Activated naive CD4-positive, alpha-beta T cell treated with anti-CD3 and anti-CD28 coated beads, Interleukin-2, amount 50 U/mL, for 24 hours (primary cell): ENCODE results near the gene SERPINB8.
"Not testable (repeated sequence)": the region's sequence is repeated elsewhere in the genome, so short reads cannot be mapped to it uniquely, and the experiment has no call there.

Experiments used
- H3K27ac Mint-ChIP-seq: one replicate; pipeline ENCODE4 v1.8.0; 2021; ENCODE audit warnings: mild to moderate bottlenecking, mixed read lengths
- H3K27me3 Mint-ChIP-seq: one replicate; pipeline ENCODE4 v1.8.0; 2021; ENCODE audit warnings: mixed read lengths
- H3K36me3 Mint-ChIP-seq: one replicate; pipeline ENCODE4 v1.8.0; 2021; ENCODE audit warnings: mixed read lengths
- H3K4me1 Mint-ChIP-seq: one replicate; pipeline ENCODE4 v1.8.0; 2021; ENCODE audit warnings: mixed read lengths
- H3K4me3 Mint-ChIP-seq: one replicate; pipeline ENCODE4 v1.8.0; 2021; ENCODE audit warnings: mild to moderate bottlenecking, mixed read lengths
- H3K9me3 Mint-ChIP-seq: one replicate; pipeline ENCODE4 v1.8.0; 2021; ENCODE audit warnings: mixed read lengths

Gene SERPINB8, protein sequence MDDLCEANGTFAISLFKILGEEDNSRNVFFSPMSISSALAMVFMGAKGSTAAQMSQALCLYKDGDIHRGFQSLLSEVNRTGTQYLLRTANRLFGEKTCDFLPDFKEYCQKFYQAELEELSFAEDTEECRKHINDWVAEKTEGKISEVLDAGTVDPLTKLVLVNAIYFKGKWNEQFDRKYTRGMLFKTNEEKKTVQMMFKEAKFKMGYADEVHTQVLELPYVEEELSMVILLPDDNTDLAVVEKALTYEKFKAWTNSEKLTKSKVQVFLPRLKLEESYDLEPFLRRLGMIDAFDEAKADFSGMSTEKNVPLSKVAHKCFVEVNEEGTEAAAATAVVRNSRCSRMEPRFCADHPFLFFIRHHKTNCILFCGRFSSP

DNA sequence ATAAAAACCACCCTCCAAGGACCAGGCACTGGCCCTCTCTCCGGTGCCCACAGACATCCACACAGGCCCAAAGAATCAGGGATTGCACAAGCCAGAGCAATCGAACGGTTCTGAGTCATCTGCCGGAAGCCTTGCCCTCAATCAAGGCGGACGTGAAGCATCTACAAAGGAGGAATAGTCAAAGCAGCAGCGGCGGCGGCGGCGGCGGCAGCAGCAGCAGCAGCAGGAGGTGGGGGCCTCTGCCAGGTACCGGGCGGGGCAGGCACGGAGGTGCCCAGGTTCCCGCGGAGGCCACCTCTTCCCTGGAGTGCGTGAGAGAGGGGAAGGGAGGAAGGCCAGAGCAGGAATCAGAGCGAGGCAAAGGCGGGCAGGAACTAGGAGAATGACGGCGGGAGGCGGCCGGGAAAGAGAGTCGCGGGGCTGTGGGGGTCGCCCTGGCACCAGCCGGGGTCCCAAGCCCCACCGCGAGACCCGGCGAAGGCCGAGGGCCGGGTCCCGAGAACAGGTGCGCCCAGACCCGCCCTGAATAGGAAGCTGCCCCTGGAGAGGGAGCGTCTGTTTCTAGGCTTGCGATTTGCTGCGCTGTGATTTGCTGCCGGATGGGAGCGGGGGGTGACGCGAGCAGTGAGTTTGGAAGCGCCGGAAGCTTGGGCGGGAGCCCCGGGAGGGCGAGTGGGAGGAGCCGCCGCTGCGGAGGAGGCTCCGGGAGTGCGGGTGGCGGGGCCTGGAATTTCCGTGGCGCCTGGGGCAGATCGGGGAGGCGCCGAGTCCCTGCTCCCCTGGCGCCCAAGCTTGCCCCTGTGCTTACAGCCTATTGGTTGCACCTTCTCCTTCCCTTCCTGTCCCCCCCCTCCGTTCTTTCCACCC lies at the start of gene SERPINB8:
SERPINB8 (plus strand) TSS at position 140 of the 867 bp plus-strand sequence. CDS start 8,228 bp downstream, outside the sequence.
- Mint-ChIP-seq H3K9me3 (no peaks in the 10 kb centered on the region), H3K36me3 (no peaks in the 10 kb centered on the region), H3K27me3 (no peaks in the 10 kb centered on the region), H3K4me3 (peak within 1 kb of the TSS; percentile 98), H3K27ac (peak within 1 kb of the TSS; percentile 97), H3K4me1 (peaks cover 36% of the 10 kb centered on the region)

GRCh38 chr18:63922049-63922448 lies 47.8 kb upstream of the SERPINB8 start:
- Mint-ChIP-seq H3K4me3 (no peak overlapping the region), H3K36me3 (no peaks in the 10 kb centered on the region), H3K27ac (no peak overlapping the region), H3K9me3 (no peaks in the 10 kb centered on the region), H3K27me3 (peaks cover 15% of the 10 kb centered on the region), H3K4me1 (no peaks in the 10 kb centered on the region)

DNA sequence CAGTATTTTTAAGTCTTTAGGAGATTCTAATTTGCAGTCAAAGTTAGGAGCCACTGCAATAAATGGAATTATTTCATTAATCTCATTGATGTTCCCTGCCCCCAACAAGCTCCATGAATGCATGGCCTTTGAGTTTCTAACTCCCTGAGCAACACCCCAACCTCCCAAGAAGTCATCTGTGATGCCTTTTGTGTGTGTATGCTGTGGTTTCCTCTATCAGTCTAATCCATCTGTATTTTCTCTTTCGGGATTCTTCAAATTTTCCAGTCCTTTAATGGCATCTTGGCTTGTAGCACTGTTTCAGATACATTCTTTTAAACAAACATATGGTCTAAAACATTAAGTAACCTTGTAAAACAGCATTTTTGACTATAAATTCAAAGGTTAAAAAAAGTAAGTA lies 45.3 kb upstream of the SERPINB8 start:
- no peaks in the 10 kb centered on the region for H3K4me1 Mint-ChIP-seq
- no peaks in the 10 kb centered on the region for H3K36me3 Mint-ChIP-seq
- no peak overlapping the region for H3K27ac Mint-ChIP-seq
- H3K4me3 Mint-ChIP-seq, result no peak overlapping the region
- H3K9me3 Mint-ChIP-seq, result no peaks in the 10 kb centered on the region
- peaks cover 15% of the 10 kb centered on the region for H3K27me3 Mint-ChIP-seq

GRCh38 chr18:63928331-63928730 lies 41.5 kb upstream of the SERPINB8 start:
- Mint-ChIP-seq H3K27ac (no peak overlapping the region), H3K27me3 (peaks cover 14% of the 10 kb centered on the region), H3K9me3 (no peaks in the 10 kb centered on the region), H3K36me3 (no peaks in the 10 kb centered on the region), H3K4me3 (no peak overlapping the region), H3K4me1 (no peaks in the 10 kb centered on the region)

DNA sequence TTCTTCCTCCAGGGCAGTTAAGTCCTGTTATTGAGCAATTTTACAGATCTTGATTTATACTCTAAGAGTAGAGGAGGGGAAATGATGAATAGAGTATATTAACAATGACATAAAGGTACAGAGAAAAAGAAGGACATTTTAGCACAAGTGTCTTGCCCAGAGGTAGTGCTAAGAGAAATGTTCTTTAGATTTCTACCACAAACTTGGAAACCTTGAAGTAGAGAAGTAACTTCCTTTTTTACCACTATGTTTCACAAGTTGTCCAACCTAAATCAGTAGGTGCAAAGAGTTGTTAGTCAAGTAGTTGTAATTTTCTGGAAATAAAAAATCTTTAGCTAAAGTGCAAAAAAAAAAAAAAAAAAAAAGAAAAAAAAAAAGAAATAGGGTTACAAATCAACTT lies 40.5 kb upstream of the SERPINB8 start:
- H3K4me1 Mint-ChIP-seq, H3K27ac Mint-ChIP-seq, H3K36me3 Mint-ChIP-seq, H3K4me3 Mint-ChIP-seq, H3K9me3 Mint-ChIP-seq: not testable (repeated sequence)
- H3K27me3 Mint-ChIP-seq, result peaks cover 17% of the 10 kb centered on the region

GRCh38 chr18:63930773-63931354 lies 39.0 kb upstream of the SERPINB8 start:
- no peak overlapping the region for H3K27ac Mint-ChIP-seq
- no peak overlapping the region for H3K4me3 Mint-ChIP-seq
- no peaks in the 10 kb centered on the region for H3K4me1 Mint-ChIP-seq
- no peaks in the 10 kb centered on the region for H3K9me3 Mint-ChIP-seq
- H3K36me3 Mint-ChIP-seq, result no peaks in the 10 kb centered on the region
- H3K27me3 Mint-ChIP-seq, result peaks cover 23% of the 10 kb centered on the region

GRCh38 chr18:63936156-63936931 lies 33.5 kb upstream of the SERPINB8 start:
- no peaks in the 10 kb centered on the region for H3K9me3 Mint-ChIP-seq

DNA sequence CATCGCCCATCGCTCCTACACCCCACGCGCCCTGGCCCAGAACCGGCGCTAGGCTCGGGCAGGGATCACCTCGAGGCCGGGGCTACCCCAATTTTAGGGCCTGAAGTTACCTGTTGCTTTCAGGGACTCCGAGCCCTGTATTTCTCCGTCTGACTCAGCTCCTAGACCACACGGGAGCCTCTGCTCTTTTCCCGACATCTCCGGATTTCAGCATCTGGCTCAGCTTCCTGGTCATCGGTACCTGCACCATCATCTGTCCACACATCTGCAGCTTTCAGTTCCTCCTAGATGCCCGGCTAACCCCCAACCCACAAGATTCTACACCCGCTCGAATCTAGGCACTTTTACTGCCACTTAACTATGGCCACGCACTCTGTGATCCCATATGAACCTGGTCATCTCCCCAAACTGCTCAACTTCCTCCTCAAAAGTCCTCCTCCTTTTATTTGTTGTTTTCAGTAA lies 32.9 kb upstream of the SERPINB8 start:
- Mint-ChIP-seq H3K4me3 (no peak overlapping the region), H3K27ac (no peak overlapping the region), H3K4me1 (peaks cover 3% of the 10 kb centered on the region), H3K36me3 (no peaks in the 10 kb centered on the region), H3K27me3 (peaks cover 16% of the 10 kb centered on the region), H3K9me3 (no peaks in the 10 kb centered on the region)

More at GRCh38 chr18:63936156-63936931, 33.5 kb upstream of the SERPINB8 start:
- H3K4me1 Mint-ChIP-seq, result peaks cover 3% of the 10 kb centered on the region
- peak overlapping the region; percentile 45 for H3K4me3 Mint-ChIP-seq
- H3K36me3 Mint-ChIP-seq, result no peaks in the 10 kb centered on the region
- H3K27ac Mint-ChIP-seq, result no peak overlapping the region
- peaks cover 18% of the 10 kb centered on the region for H3K27me3 Mint-ChIP-seq

- Mint-ChIP-seq H3K27me3 (peaks cover 27% of the 10 kb centered on the region), H3K27ac (no peak overlapping the region), H3K9me3 (no peaks in the 10 kb centered on the region), H3K4me3 (no peak overlapping the region), H3K36me3 (no peaks in the 10 kb centered on the region), H3K4me1 (peaks cover 3% of the 10 kb centered on the region)
These were observed 29.9 kb upstream of the SERPINB8 start for GRCh38 chr18:63940008-63940407.

DNA sequence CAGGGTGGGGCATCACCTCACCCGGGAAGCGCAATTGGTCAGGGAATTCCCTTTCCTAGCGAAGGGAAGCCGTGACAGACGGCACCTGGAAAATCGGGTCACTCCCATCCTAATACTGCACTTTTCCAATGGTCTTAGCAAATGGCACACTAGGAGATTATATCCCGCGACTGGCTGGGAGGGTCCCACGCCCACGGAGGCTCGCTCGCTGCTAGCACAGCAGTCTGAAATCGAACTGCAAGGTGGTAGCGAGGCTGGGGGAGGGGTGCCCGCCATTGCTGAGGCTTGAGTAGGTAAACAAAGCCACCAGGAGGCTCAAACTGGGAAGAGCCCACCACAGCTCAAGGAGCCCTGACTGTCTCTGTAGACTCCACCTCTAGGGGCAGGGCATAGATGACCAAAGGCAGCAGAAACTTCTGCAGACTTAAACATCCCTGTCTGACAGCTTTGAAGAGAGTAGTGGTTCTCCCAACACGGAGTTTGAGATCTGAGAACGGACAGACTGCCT lies 29.3 kb upstream of the SERPINB8 start:
- H3K27ac Mint-ChIP-seq, H3K36me3 Mint-ChIP-seq, H3K4me3 Mint-ChIP-seq, H3K9me3 Mint-ChIP-seq, H3K4me1 Mint-ChIP-seq: not testable (repeated sequence)
- H3K27me3 Mint-ChIP-seq, result peaks cover 25% of the 10 kb centered on the region

- H3K36me3 Mint-ChIP-seq, result peaks cover 3% of the 10 kb centered on the region
- peaks cover 30% of the 10 kb centered on the region for H3K4me1 Mint-ChIP-seq
- peaks cover 5% of the 10 kb centered on the region for H3K9me3 Mint-ChIP-seq
- no peak overlapping the region for H3K27ac Mint-ChIP-seq
- no peak overlapping the region for H3K4me3 Mint-ChIP-seq
- peaks cover 40% of the 10 kb centered on the region for H3K27me3 Mint-ChIP-seq
These were observed 22.7 kb upstream of the SERPINB8 start for GRCh38 chr18:63947051-63947790.

GRCh38 chr18:63949068-63949737 lies 20.7 kb upstream of the SERPINB8 start, which contains the start of gene HMSD:
HMSD (plus strand) TSS chr18:63949301; CDS start chr18:63953456, 4,155 bp downstream.
- Mint-ChIP-seq H3K4me1 (peaks cover 30% of the 10 kb centered on the region), H3K27me3 (peaks cover 25% of the 10 kb centered on the region), H3K27ac (no peak within 1 kb of the TSS), H3K9me3 (peaks cover 5% of the 10 kb centered on the region), H3K4me3 (peak within 1 kb of the TSS; percentile 38), H3K36me3 (peaks cover 3% of the 10 kb centered on the region)

GRCh38 chr18:63951302-63951705 lies 18.6 kb upstream of the SERPINB8 start:
- H3K36me3 Mint-ChIP-seq, result peaks cover 3% of the 10 kb centered on the region
- H3K27me3 Mint-ChIP-seq, result peaks cover 27% of the 10 kb centered on the region
- peaks cover 30% of the 10 kb centered on the region for H3K4me1 Mint-ChIP-seq
- H3K27ac Mint-ChIP-seq, result peak overlapping the region; percentile 14
- no peak overlapping the region for H3K4me3 Mint-ChIP-seq
- peaks cover 5% of the 10 kb centered on the region for H3K9me3 Mint-ChIP-seq

- Mint-ChIP-seq H3K27ac (no peak overlapping the region), H3K27me3 (peaks cover 18% of the 10 kb centered on the region), H3K4me1 (peaks cover 20% of the 10 kb centered on the region), H3K9me3 (peaks cover 5% of the 10 kb centered on the region), H3K4me3 (no peak overlapping the region), H3K36me3 (peaks cover 3% of the 10 kb centered on the region)
These were observed 16.1 kb upstream of the SERPINB8 start for GRCh38 chr18:63953811-63954210.
